Measurements from ENCODE around the gene SLC7A10.
"Not testable (repeated sequence)": the region's sequence is repeated elsewhere in the genome, so short reads cannot be mapped to it uniquely, and the experiment has no call there.

Gene SLC7A10

GRCh38 chr19:33212436-33213172, 13.0 kb downstream of the SLC7A10 start:
- no peak for DNase-seq

- DNase-seq: no peak
These were observed 13.7 kb downstream of the SLC7A10 start for GRCh38 chr19:33211794-33212435.

GRCh38 chr19:33210266-33210940, 15.2 kb downstream of the SLC7A10 start:
- no peak for DNase-seq

DNA sequence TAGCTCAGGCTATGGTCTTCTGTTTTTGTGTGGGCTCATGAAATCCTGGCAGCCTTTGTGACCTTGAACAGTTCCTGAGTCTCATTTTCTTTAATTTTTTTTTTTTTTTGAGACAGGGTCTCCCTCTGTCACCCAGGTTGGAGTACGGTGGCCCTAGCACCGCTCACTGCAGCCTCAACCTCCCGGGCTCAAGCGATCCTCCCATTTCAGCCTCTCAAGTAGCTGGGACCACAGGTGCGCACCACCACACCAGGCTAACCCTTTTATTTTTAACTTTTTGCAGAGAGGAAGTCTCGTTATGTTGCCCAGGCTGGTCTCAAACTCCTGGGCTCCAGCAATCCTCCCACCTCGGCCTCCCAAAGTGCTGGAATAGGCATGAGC, 15.8 kb downstream of the SLC7A10 start:
- not testable (repeated sequence) for DNase-seq

DNA sequence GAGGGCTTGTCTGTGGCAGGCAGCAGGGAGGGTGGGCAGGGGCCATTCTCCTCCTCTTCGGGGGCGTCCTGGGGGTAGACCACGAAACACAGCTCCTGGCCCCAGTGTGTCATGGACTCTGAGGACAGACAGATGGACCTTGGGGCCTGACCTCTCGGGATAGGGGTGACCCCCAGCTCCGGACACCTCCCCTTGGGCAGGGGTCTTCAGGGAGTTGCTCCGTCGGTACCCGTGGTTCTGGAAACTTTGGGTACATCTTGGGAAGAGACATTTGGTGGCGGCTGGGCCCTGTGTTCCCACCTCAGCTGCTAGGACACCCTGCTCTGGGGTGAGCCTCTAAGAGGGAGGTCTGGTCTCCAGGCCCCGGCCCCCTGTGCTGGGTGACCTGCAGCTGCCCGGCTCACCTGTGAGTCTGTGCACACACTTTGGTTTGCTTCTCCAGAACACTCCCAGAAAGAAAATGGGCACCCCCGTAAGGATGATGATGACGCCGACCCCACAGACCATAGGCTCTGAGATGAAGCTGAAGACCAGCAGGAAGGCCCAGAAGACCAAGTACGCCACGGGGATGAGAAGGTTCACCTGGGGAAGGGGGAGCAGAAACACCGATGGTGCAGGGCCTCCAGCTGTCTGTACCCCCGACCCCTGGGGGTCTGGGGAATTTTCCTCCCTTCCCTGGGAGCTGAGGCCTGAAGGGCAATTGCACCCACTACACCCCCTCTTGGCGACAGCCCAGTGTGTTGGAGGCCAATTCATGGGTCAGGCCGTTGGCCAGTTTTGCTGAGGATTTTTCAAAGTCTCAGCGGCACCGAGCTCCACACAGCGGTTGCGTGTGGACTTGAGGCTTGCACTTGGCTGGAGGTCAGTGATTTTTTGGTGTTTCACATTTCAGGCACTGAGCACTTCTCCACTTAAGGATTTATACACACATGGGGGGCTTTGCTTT, 16.5 kb downstream of the SLC7A10 start:
- no peak for DNase-seq

- no peak for DNase-seq
These were observed 17.2 kb downstream of the SLC7A10 start for GRCh38 chr19:33208371-33208895.

DNA sequence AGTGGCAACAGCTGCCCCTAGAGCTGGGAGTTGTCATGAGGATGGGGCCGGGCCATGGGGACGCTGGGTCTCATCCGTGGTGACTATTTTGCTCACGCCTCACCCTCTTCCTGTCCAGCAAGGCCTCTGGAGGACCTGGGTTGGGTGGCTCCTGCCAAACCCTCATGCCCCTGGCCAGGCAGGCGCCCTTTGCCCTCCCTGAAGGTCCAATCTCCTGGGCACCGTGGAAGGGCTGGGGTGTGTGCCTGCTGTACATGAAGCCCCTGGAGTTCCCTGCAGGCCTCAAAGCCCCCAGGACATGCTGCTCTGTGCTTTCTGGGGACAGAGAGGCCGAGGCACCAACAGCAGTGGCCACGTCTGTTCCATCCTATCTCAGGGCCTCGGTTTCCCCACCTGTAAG, 17.7 kb downstream of the SLC7A10 start:
- no peak for DNase-seq

GRCh38 chr19:33207040-33207620, 18.5 kb downstream of the SLC7A10 start:
- DNase-seq: no peak

- no peak for DNase-seq
These were observed 19.2 kb downstream of the SLC7A10 start for GRCh38 chr19:33206261-33207039.

DNA sequence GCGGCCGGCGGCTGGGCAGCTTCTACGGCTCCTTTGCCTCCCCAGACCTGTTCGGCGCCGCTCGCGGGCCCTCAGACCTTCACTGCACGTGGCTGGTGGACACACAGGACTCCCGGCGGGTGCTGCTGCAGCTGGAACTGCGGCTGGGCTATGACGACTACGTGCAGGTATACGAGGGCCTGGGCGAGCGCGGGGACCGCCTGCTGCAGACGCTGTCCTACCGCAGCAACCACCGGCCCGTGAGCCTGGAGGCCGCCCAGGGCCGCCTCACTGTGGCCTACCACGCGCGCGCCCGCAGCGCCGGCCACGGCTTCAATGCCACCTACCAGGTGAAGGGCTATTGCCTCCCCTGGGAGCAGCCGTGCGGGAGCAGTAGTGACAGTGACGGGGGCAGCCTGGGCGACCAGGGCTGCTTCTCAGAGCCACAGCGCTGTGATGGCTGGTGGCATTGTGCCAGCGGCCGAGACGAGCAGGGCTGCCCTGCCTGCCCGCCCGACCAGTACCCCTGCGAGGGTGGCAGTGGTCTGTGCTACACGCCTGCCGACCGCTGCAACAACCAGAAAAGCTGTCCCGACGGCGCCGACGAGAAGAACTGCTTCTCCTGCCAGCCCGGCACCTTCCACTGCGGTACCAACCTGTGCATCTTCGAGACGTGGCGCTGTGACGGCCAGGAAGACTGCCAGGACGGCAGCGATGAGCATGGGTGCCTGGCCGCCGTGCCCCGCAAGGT, 20.0 kb downstream of the SLC7A10 start:
- DNase-seq: no peak

- DNase-seq: no peak
These were observed 20.5 kb downstream of the SLC7A10 start for GRCh38 chr19:33205110-33205509.

- no peak for DNase-seq
These were observed 21.3 kb downstream of the SLC7A10 start for GRCh38 chr19:33204136-33204973.

GRCh38 chr19:33203529-33203928, 22.1 kb downstream of the SLC7A10 start:
- no peak for DNase-seq

DNA sequence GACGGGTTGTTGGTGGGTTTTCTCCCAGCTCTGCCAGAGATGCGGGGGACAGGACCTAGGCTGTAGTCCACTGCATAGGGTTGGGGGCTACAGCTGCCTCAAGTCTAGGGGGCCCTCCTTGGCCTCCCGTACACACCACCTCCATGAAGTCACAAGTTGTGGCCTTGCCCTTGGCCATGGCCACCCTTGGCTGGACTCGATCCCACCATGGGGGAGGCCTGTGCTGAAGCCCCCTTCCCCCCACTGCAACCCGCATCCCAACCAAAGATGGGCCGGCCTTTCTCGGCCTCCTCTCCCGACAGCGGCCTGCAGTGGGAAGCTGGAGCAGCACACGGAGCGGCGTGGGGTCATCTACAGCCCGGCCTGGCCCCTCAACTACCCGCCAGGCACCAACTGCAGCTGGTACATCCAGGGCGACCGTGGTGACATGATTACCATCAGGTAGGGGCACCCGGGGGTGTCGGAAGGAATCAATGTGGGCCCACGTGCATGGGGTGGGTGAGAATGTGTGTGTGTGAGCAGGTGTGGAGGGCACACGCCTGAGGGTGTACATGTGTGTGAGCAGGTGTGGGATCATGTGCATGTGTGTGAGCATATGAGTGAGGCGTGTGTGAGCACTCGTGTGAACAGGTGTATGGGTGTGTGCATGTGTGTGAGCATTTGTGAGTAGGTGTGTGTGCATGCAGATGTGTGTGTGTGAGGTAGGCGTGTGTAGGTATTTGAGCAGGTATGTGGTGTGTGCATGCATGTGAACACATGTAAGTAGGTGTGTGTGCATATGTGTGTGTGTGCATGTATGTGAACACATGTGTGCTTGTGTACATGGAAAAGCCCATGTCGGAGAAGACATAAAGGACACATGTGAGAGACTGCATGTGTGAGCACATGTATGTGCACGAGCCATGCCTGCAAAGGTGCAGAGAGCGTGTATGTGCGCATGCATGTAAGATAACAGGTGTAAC, 22.8 kb downstream of the SLC7A10 start:
- no peak for DNase-seq

DNA sequence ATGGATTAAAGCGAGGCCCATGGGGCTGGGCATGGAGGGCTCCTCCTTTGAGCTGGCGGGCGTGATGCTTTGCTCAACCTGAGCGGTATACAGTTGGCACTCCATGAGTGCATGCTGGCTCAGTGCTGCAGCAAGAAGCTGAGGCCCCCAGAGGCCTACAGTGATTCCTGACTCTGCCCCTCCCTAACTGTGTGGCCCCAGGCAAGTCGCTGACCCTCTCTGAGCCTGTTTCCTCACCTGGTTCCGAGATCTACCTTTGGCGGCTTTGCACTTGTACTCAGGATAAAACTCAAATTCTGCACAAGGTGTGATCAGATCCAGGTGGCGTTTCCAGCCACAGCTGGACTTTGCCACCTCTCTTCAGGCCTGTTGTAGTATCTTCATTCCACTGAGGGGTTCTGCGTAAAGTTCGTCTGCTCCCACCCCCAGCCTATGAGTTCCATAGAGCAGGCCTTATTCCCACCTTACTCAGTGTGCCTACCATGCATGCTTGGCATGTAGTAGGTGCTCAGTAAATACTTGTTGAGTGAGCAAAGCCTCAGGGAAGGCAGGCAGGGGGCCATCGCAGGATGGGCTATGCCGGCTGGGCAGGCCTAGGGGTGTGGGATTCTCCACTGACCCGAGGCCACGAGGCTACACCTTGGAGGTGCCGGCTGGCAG, 23.6 kb downstream of the SLC7A10 start:
- DNase-seq: no peak

GRCh38 chr19:33201473-33201872, 24.2 kb downstream of the SLC7A10 start:
- DNase-seq: no peak

DNA sequence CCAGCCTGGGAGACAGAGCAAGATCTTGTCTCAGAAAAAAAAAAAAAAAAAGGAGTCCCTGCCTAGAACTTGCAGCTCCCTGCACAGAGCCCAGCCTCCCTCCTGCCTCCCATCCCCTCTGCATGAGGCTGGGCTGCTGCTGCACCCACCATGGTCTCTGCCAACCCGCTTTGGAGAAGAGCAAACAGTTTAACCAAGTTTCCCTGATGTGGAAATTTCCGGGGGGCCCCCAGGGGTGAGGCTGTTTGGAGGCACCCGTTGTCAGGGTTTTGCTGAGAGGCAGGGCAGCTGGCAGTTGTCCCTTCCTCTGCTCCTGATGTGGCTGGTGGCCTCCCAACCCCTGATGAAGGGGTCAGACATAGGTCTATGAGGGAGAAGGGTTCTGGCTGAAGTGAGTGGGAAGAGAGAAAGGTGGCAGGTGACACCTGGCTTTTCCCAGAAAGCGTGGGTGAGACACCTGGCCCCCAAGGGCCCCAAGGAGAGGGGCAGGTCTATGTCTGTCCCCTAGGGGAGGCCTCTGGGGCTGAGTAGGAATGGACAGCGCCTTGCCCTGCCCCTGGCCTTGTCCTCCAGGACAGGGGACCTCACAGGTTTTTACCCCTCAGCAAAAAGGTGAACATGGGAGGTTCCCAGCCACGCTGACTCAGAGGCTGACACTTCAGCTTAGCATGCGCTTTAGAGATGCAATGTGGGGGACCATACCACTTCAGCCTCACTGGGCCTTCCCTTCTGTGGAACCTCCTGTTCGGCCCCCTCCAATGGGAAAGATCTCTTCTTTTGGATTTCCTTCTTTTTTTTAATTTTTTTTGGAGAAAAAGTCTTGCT, 26.0 kb downstream of the SLC7A10 start:
- peak; percentile 69 for DNase-seq
